UCSD-AML1 (cell line): ENCODE results near the gene PADI3.

Experiments used
- DNase-seq: peaks from one replicate; lab custom pipeline; 2025; ENCODE audit not compliant: unreplicated experiment; lab: John Stamatoyannopoulos, UW

The PADI3 gene

DNA sequence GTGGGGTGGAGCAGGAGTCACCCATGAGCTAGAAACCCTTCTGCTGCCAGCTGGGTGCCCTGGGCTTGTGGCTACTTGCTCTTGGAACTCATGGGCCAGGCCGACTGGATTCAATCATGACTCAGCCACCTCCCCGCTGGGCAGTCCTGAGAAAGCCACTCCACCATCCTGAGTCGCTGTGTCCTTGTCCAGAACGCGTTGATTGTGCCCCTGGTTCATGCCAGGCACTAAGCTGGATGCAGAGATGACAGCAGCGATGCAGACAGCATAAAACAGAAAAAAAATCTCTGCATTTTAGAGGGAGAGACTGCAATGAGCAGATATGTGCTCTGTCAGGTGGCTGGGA lies 33.4 kb upstream of the PADI3 start:
- DNase-seq, result no peak

DNA sequence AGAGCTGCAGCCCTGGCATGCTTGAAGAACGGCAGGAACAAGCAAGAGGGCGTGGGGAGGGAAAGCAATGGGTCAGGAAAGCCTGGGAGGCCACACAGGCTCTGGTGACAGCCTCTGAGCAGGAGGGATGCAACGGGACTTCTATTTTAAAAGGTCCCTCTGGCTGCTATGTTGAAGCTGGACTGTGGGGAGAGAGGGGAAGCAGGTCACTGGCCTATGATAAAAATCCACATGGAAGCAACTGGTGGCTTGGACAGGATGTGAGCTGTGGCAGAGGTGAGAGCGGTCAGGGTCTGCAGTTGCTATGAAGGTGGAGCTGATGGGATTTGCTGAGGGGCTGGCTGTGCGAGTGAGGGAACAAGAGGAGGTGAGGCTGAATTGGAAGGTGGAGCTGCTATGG lies 32.8 kb upstream of the PADI3 start:
- no peak for DNase-seq

DNA sequence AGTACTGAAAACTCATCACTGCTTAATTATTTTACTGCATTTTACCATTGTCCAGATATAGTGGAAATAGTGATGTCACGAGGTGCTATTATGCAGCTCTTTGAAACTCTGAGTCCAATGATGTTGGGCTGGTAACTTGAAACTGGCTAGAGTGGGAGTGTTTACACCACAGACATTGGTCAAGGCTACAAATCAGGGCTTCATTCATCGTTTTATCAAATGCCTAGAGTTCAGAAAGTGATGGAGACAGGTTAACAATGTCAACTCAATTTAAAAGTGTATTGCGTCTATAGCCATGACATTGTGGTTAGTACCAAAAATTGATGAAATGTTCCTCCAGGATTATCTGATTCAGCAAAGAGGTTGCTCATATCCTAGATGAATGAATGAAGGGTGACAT lies 31.3 kb upstream of the PADI3 start:
- no peak for DNase-seq

DNA sequence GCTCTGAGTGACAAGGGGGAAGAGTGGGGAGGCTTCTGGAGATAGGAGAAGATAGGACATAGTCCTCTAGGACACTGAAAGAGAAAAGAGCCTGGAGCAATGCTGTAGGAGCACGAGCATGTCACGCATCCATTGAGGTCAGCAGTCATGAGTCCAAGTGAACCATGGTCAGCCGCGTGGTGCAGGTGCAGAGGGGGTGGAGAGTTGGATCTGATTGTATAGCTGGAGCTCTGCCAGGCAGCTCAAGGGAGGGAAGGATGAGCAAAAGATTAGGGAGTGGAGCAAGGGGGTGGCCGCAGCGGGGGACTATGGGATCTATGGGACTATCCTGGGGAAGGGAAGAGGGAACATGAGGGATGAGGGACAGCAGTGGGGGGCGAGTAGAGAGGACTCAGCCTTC lies 30.0 kb upstream of the PADI3 start:
- no peak for DNase-seq

DNA sequence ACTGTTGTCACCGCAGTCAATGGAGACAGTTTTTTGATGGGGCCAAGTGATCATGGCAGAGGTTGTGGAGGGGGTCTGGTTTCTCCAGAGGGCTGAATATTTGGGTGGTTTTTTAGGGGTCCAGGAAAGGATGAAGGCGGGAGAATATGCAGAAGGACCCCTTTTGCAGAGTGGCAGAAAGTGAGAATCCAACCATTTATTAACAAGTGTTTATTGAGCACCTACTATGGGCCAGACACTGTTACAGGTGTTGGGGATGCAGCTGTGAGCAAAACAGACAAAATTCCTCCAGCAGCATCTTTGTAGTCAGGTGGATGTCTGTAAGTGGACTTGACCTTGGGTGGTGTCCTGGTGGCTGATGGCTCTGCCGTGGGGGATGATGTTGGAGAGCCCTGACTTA lies 28.6 kb upstream of the PADI3 start:
- DNase-seq, result no peak

DNA sequence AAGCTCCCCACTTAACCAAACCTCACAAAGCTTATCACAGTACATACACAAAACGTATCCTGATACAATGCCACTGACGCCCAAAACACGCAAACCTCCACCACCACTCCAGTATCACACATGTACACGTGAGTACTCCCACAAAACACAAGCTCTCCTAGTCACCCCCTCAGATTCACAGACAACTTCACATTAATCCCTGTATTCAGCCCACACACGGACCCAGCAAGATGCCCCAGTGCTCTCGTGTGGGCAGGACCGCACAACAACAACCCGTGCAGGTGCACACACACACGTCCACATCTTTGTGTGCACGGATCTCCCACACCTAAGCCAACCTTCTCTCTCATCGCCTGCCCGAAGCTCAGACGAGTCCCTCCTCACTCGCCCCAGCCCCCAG lies 26.3 kb upstream of the PADI3 start:
- no peak for DNase-seq

DNA sequence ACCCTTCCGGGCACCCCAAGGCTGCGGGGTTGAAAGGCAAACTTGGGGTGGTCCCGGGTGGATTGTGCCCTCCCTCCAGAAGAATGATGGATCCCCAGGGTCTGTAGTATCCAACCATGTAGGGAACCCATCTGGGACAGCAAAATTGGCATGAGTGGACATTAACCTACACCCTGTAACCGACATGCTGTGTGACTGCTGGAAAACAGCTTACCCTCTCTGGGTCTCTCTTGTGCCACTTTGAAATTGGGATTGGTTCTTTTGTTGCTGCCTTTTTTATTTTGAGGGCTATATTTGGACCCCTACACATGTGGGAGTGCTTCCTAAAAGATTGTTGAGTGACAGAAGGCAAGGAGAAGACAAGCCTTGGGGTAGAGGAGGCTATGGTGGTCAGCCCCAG lies 24.5 kb upstream of the PADI3 start:
- DNase-seq, result no peak

DNA sequence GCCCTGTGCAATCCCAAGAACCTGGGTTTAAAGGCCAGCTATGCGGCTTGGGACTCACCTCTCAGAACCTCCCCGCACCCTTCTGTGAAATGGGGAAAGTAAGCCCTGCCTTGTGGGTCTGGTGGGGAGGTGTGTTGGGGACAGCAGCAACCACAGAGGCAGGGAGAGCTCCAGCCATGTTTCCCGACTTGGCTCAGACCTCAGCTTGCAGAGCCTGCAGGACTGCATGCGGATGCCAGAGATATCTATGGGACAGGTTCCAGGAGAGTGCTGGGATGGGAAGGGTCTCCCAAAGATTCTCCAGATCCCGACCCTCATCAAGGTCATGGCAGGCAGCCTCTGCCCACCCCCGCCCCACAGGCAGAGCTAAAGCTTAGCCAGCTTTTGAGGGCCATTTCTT lies 23.8 kb upstream of the PADI3 start:
- no peak for DNase-seq

DNA sequence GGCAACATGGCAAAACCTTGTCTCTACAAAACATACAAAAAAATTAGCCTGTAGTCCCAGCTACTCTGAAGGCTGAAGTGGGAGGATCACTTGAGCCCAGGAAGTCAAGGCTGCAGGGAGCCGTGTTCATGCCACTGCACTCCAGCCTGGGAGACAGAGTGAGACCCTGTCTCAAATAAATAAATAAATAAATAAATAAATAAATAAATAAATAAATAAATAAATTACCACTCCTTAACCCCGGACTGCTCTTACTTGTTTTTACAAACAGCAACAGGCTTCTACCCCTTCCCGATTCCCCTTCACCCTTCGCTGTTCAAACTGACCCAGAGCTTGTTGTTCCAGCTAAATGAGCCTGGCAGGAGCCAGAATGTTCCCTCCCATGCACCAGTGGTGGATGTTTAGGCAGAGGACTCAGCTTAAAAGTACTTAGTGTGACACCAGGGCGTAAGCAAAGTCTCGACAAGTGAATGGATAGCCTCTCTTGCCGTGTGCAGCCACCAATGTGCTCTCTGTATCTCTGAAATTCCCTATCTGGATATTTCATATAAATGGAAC lies 21.5 kb upstream of the PADI3 start:
- no peak for DNase-seq

DNA sequence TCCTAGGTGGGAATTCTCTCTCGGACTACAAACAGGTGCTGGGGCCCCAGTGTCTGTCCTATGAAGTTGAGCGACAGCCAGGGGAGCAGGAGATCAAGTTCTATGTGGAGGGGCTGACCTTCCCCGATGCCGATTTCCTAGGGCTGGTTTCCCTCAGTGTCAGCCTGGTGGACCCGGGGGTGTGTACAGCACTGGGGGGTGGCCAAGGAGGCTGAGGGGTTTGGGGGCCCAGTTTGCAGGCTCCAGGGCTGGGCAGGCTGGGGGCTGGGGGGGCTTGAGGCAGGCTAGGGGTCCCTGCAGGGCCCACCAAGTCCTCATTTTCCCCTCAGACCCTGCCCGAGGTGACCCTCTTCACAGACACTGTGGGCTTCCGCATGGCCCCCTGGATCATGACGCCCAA lies 20.3 kb upstream of the PADI3 start:
- DNase-seq, result no peak

DNA sequence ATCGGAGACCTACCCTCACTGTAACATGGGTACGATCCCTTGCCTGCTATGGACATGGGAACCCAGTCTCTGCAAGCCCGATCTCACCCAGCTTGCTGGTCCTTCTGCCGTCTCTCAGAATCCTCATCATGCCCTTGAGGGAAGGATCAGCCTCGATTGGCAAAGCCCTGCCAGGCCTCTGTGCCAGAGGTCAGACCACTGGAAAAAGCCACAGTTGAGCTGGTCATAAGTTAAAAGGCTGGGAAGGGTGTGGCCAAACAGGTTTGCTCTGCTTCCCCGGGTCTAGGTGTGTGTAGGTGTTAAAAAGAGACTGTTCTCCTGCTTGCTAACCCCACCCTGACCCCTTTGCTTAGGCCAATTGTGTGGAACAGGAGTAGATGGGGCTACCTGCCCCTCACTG lies 19.5 kb upstream of the PADI3 start:
- DNase-seq, result no peak

DNA sequence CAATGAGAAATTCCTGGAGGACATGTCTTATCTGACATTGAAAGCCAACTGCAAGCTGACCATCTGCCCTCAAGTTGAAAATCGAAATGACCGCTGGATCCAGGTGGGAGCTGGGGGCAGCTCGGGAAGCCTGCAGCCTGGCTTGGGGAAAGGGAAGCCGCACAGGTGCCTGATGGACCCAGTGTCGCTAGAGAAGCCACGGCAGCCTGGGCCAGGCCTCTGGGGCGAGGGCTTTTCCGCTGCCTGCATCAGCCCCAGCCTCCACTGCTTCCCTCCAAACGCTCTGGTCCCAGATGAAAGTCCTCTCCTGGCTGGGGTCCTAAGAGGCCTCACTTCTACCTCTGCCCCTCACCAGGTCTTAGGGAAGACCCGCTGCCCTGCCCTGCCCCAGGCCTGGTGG lies 18.8 kb upstream of the PADI3 start:
- DNase-seq, result no peak

DNA sequence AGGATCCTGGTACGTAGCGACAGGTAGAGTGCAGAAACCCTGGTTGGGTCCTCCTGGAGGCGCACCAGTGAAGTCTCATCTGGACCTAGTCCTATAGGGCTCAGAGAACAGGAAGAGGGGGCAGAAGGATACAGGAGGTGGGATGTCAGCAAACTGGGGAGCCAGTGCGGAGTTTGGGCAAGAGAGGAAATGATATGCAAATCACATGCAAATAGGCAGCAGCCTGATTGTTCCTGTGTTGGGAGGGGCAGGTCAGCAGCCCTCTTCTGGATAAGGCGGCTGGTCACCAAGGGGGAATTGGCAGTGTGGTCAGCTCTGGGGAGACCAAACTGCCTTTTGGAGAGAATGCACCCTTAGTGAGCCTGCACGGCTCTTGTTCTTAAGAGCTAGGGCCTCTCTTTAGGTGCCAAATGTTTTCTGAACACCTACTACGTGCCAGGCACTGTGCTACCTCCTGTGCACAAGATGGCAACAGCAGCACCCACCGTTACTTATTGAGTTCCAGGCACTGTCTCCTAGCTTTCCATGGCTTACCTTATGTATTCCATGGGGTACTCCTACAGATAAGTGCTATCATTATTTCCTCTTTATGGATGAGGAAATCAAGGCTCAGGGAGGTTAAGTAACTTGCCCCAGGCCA lies 18.1 kb upstream of the PADI3 start:
- DNase-seq, result no peak

DNA sequence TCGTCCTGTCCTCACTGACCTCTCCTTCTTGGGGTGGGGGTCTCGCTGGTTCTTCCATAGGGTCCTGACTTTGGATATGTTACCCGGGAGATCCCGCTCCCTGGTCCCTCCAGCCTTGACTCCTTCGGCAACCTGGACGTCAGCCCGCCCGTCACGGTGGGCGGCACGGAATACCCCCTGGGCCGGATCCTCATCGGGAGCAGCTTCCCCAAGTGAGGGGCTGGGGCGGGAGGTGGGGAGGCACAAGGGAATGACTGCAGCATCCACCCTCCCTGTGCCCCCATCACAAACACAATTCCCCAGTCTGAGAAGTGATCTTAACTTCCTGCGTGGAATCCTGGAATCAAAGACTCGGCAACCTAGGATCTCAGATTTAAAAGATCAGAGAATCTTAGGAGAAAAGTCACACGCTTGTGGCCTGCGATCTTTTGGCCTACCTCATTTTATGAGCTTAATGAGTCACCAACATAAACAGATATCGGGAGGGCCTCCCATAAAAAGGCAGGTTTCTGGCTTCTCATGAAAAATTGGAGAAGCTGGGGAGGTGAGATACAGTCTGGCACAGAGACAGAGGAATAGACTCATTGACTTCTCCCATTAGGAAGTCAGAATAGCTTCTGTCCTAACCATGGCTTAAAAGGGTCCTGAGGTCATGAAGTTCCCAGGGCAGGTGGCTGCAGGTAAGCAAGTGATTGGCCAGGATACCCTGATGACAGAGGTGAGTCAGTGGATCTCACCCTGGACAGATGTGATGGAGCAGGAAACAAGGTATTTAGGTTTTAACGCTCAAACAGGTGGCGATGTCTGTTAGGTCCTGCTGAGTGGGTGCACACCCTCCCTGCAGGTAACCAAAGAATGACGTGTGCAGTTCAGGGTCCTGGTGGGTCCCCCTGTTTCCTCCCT lies 15.9 kb upstream of the PADI3 start:
- no peak for DNase-seq

DNA sequence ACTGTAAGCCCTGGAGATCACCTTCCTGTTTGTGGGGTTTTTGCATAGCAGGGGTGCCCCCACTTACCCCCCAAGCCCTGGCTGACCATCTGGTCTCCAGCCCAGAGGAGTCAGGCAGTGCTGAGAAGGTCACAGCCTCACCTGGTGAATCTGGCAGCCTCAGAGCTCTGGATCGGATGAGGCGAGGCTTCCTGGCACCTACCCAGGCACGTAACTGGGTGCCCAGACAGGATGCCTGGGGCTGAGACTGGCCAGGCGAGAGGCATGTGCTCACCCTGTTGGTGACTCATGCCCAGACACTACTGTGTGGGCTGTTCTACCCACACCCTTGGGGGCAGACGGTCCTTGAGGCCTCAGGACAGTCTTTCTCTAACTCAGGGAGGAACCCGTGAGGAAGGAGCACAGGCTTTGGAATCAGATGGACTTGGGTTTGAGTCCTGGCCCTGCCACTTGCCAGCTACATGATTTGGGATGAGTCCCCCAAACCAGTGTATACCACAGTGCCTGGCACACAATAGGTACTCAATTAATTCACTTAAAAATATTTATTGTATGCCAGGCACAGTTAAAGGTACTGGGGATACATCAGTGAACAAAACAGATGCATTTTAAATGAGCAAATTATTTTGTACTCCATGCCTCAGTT lies 15.1 kb upstream of the PADI3 start:
- peak; percentile 35 for DNase-seq

DNA sequence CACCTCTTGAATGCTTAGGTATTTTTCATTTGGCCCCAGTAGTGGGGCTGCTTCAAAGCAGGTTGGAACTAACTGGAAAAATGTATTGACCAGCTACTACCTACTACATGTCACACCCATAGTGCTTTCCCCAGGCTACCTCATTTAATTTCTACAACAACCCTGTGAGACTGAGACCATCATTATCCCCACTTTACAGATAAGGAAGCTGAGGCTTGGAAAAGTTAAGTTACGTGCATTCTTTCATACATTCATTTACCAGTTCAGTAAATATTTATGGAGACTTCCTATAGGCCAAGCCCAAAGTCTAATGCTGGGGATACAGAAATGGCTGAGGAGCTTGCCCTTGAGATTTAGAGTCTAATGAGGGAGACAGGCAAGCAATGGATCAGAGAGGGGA lies 14.5 kb upstream of the PADI3 start:
- no peak for DNase-seq

DNA sequence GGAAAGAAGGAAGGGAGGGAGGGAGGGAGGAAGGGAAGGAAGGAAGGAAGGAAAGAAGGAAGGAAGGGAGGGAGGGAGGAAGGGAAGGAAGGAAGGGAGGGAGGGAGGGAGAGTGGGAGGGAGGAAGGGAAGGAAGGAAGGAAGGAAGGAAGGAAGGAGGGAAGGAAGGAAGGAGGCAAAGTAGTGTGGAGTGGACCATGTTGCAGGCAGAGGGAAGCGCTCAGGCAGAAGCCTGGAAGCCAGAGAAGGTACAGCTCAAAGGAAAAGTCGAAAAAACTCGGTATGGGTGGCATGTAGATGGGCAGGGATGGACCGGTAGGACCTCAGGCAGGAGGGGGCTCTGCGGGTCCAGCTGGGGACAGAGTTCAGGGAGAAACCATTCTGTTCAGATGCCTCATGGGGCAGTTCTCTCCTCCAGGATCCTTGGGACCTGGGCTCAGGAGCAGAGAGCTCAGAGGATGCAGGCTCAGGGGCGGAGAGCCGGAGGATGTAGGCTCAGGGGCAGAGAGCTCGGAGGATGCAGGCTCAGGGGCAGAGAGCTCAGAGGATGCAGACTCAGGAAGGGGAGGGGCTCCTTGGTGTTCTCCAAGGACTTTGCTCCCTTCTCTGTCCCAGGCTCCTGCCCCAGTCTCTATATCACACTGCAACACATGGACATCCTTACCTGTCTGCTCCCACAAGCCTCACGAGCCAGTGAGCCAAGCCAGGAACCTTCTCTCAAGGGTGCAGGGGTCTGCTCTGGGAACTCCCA lies 13.6 kb upstream of the PADI3 start:
- no peak for DNase-seq

DNA sequence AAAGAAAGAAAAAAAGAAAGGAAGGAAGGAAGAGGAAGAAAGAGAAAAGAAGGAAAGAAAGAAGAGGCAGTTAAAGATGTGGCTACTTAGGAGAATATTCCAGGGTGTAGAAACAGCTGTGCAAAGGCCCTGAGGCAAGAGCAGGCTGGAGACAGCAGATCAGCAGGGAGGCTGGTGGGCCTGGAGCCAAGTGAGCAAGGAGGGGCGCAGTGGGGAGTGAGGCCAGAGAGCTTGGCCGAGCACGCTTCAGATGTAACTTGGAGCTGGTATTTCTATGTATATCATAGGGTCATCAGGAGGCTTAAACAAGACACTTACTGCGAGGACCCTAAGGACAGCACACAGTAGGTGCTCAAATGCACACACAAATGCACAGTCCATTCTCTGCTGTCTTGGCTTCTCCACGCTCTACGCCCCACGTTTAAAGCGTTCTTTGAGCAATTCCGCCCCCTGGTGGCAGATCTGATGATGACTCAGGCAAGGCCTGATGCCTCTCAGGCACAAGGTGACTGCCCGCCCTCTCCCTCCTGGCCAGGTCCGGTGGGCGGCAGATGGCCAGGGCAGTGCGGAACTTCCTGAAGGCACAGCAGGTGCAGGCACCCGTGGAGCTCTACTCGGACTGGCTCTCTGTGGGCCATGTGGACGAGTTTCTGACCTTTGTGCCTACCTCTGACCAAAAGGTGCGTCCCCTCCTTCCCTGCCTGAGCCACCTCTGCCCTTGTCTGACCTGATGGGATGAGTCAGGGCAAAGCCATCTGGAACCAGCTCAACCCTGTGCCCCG lies 11.9 kb upstream of the PADI3 start:
- peak; percentile 80 for DNase-seq

DNA sequence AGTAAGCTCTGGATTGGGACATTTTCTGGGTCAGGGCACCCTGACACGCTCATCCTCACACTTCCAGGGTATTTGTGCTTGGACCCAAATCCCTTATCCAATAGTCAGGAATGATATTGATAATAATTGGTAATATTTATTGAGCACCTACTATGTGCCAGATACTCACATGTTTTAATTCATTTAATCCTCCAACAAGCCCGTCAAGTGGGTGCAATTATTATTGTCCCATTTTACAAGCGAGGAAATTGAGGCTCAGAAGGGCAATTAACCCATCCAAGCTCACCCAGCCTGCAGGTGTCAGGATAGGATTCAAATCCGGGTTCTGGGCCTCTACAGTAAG lies 11.4 kb upstream of the PADI3 start:
- no peak for DNase-seq

DNA sequence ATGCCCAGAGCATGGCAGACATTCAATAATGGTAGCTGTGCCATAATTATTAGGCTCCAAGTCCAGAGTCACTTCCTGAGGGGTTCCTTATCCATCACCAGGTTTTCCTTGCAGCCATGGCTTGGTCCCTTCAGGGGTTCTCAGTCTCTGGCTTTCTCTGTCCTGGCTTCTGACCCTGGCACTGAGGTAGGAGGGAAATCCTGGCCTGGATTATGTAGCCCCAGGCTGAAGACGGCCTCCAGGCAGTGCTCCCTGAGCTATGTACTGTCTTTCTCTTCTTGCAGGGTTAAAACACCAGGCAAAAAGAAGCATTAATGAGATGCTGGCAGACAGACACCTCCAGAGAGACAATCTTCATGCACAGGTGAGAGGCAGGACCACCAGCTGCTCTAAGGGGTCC lies 9.5 kb upstream of the PADI3 start:
- DNase-seq, result peak; percentile 65
